Thoracic aorta (tissue), 2 donors: Measurements from ENCODE around the gene LCN9. TPM values are rescaled to one million over a fixed set of nuclear protein-coding genes. Genes with fewer than 3 reads are reported as not detected.

Experiments used
- ATAC-seq: fragments of 150-250 bp; one replicate; pipeline ENCODE4 v1.8.0; 2017; ENCODE audit warnings: low read depth; ENCODE audit not compliant: insufficient number of reproducible peaks, low FRiP score
- DNase-seq: peaks from one replicate; pipeline ENCODE4 v3.0.0-alpha.2; 2020; ENCODE audit warnings: low spot score
- H3K27ac ChIP-seq, 2 donors: fragments of 200-600 bp; sonication (generic); 1 replicate in 1 of 2; 2 replicates in 1 of 2; pipeline ENCODE4 v1.5.1; 2016; ENCODE audit warnings: mild to moderate bottlenecking in 2 of 2, moderate library complexity in 2 of 2
- H3K27me3 ChIP-seq: fragments of 200-600 bp; sonication (generic); replicated peaks from 2 replicates; pipeline ENCODE4 v1.6.0; 2016; ENCODE audit warnings: mild to moderate bottlenecking; ENCODE audit not compliant: insufficient read depth
- H3K36me3 ChIP-seq: fragments of 200-600 bp; sonication (generic); one replicate; pipeline ENCODE4 v1.5.1; 2016
- H3K4me1 ChIP-seq, 2 donors: fragments of 200-600 bp; sonication (generic); 1 replicate in 1 of 2; 2 replicates in 1 of 2; pipeline versions ENCODE4 v1.5.1 to v1.6.0; 2016; ENCODE audit warnings: low read depth in 2 of 2, mild to moderate bottlenecking in 1 of 2; ENCODE audit not compliant: control insufficient read depth in 1 of 2
- H3K4me3 ChIP-seq: fragments of 200-600 bp; sonication (generic); 2 replicates; pipeline ENCODE4 v1.5.1; 2016; ENCODE audit warnings: mild to moderate bottlenecking
- H3K9me3 ChIP-seq: fragments of 200-600 bp; sonication (generic); 2 replicates; pipeline ENCODE4 v1.5.1; 2016
- CTCF ChIP-seq: fragments of 200-600 bp; sonication (generic); IDR thresholded peaks from one replicate; pipeline ENCODE4 v1.5.1; 2019; ENCODE audit warnings: antibody characterized with exemption
- total RNA-seq, 2 donors: library from RNA; depleted of rRNA; stranded (reverse); fragments of >200 nt; gene quantifications; one replicate each; pipeline versions ENCODE4 v1.1.0 to v1.2.3, GENCODE V29; 2016

Gene LCN9
- total RNA-seq, 2 donors from 2014 or later = not detected

GRCh38 chr9:135689011-135689410, 25.9 kb downstream of the LCN9 start:
- H3K4me1 ChIP-seq = no peaks in the 10 kb centered on the region
- DNase-seq (no peak), ATAC-seq (no peak)
- H3K27ac ChIP-seq = no peak overlapping the region
- H3K27me3 ChIP-seq = no peaks in the 10 kb centered on the region
- no peak for TF ChIP-seq CTCF
- H3K4me3 ChIP-seq = no peak overlapping the region
- H3K9me3 ChIP-seq = no peaks in the 10 kb centered on the region
- H3K36me3 ChIP-seq = no peaks in the 10 kb centered on the region

GRCh38 chr9:135690836-135691570, 27.9 kb downstream of the LCN9 start:
- no peak for TF ChIP-seq CTCF
- Histone ChIP-seq H3K4me3 (no peak overlapping the region), H3K9me3 (no peaks in the 10 kb centered on the region), H3K27ac (no peak overlapping the region), H3K27me3 (no peaks in the 10 kb centered on the region), H3K4me1 (no peaks in the 10 kb centered on the region), H3K36me3 (no peaks in the 10 kb centered on the region)
- ATAC-seq = no peak
- no peak for DNase-seq

GRCh38 chr9:135692410-135692809, 29.3 kb downstream of the LCN9 start:
- TF ChIP-seq CTCF = no peak
- Histone ChIP-seq H3K27me3 (no peaks in the 10 kb centered on the region), H3K9me3 (no peaks in the 10 kb centered on the region), H3K4me3 (no peak overlapping the region), H3K36me3 (no peaks in the 10 kb centered on the region), H3K4me1 (no peaks in the 10 kb centered on the region), H3K27ac (no peak overlapping the region)
- ATAC-seq (no peak), DNase-seq (no peak)

- no peaks in the 10 kb centered on the region for H3K27me3 ChIP-seq
- ATAC-seq = no peak
- DNase-seq = no peak
- no peak for TF ChIP-seq CTCF
- no peaks in the 10 kb centered on the region for H3K36me3 ChIP-seq
- no peak overlapping the region for H3K27ac ChIP-seq
- no peak overlapping the region for H3K4me3 ChIP-seq
- H3K9me3 ChIP-seq = no peaks in the 10 kb centered on the region
- H3K4me1 ChIP-seq = no peaks in the 10 kb centered on the region
Observed at GRCh38 chr9:135693265-135693664, 30.2 kb downstream of the LCN9 start.

GRCh38 chr9:135693771-135694170, 30.7 kb downstream of the LCN9 start:
- no peak overlapping the region for H3K27ac ChIP-seq
- H3K27me3 ChIP-seq = no peaks in the 10 kb centered on the region
- no peak for DNase-seq

More at GRCh38 chr9:135693771-135694170, 30.7 kb downstream of the LCN9 start:
- ATAC-seq = no peak
- no peaks in the 10 kb centered on the region for H3K4me1 ChIP-seq
- no peaks in the 10 kb centered on the region for H3K36me3 ChIP-seq
- TF ChIP-seq CTCF = no peak
- H3K9me3 ChIP-seq = no peaks in the 10 kb centered on the region
- no peak overlapping the region for H3K4me3 ChIP-seq
